Right renal cortex interstitium (tissue), 3 donors: Measurements from ENCODE around the gene CYBRD1. TPM values are rescaled to one million over a fixed set of nuclear protein-coding genes. Genes with fewer than 3 reads are reported as not detected.
"Not testable (repeated sequence)": the region's sequence is repeated elsewhere in the genome, so short reads cannot be mapped to it uniquely, and the experiment has no call there.

ENCODE experiments used
- DNase-seq, 3 donors: peaks; one replicate each; pipeline ENCODE4 v3.0.0-alpha.2; 2013; ENCODE audit warnings: low read depth in 3 of 3, low spot score in 2 of 3
- polyA plus RNA-seq, 3 donors: library from polyadenylated mRNA; unstranded; fragments of 120-200 nt; gene quantifications; one replicate each; pipeline ENCODE4 v1.2.1, GENCODE V29; 2013; ENCODE audit not compliant: insufficient read length in 3 of 3

The CYBRD1 gene
- 10 to 100 TPM; 39.3 to 46.7 (median 46.4) TPM for polyA plus RNA-seq

GRCh38 chr2:171522052-171522787 is at the start of gene CYBRD1:
Gene CYBRD1, plus strand, starts transcription at chr2:171522474. Its CDS starts 72 bp downstream, at chr2:171522546.
- peak; percentile 29 to 37 (median 33) for DNase-seq

DNA sequence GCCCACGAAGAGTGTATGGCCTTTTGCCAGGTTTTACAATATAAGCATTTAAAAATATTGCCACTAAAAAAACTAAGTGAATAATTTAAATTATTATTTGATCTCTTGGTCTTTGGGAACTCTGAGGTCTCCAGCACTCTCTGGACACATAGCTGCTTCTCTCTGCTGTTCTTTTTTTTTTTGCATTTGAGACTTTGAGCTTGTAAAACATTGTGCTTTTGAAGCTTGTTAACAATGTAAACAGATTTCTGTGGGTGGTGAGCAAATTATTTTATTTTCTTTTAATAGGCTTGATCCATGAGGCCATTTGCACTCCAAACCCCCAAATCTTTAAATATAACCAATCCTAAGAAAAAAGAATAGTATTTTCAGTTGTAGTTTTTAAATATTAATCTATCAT is 46.3 kb upstream of the CYBRD1 start:
- no peak for DNase-seq

GRCh38 chr2:171478345-171478744 is 43.9 kb upstream of the CYBRD1 start:
- no peak for DNase-seq

DNA sequence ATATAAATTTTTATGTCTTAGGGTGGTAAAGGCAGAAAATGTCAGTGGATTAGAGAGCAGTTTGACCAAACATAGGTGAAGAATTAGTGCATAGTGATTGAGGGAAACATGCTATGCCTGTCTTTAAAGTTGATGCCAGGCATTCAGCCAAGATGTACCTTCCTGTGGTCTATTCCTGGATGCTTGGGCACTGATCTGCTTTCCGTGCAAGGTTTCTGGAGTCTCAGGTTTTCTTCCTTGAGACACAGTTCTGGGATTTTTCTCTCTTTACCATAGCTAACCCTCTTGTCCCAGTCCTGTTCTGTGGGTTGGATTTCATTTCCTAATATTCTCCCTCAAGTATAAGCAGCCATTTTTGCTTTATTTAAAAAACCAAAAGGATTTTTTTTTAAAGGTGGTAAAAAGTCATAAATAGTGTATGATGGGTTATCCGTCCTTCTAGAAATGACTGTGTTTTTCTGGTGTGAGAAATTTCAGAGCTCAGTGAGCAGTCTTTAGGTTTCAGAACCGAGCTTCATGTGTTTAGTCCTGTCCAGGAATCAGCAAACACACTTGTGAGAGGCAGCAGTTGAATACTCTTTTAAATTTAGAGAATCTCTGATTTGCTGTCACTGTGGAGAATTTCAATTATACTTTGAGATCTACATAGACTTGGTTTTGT is 43.0 kb upstream of the CYBRD1 start:
- DNase-seq: no peak

- peak; percentile 25 to 52 (median 39) for DNase-seq
Measured at GRCh38 chr2:171480908-171481307, 41.4 kb upstream of the CYBRD1 start.

- DNase-seq: no peak
Measured at GRCh38 chr2:171482308-171482707, 40.0 kb upstream of the CYBRD1 start.

DNA sequence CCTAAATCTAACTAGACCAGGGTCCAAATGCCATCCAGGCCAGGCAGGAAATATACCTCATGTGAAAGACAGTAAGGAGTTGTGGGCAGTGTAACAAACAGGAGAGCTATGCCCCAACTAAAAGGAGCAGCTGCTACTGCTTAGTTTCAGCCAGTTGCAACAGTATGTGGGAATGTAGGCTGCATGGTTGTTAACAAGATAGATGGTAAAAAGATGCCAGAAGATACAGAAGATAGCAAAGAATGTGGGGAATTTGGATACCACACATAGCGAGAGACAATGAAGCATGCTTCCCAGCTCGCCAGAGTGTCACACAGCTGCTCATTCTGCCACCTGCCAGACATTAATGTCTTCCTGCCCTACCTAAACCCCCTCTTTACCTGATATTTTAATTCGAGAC is 39.4 kb upstream of the CYBRD1 start:
- peak in 2 of 3 donors; percentile 18 to 19 for DNase-seq

- no peak for DNase-seq
Measured at GRCh38 chr2:171483793-171484192, 38.5 kb upstream of the CYBRD1 start.

GRCh38 chr2:171485116-171485515 is 37.2 kb upstream of the CYBRD1 start:
- no peak for DNase-seq

GRCh38 chr2:171487201-171487600 is 35.1 kb upstream of the CYBRD1 start:
- no peak for DNase-seq

- no peak for DNase-seq
Measured at GRCh38 chr2:171487803-171488259, 34.4 kb upstream of the CYBRD1 start.

- no peak for DNase-seq
Measured at GRCh38 chr2:171490577-171490976, 31.7 kb upstream of the CYBRD1 start.

- DNase-seq: no peak
Measured at GRCh38 chr2:171491292-171491691, 31.0 kb upstream of the CYBRD1 start.

DNA sequence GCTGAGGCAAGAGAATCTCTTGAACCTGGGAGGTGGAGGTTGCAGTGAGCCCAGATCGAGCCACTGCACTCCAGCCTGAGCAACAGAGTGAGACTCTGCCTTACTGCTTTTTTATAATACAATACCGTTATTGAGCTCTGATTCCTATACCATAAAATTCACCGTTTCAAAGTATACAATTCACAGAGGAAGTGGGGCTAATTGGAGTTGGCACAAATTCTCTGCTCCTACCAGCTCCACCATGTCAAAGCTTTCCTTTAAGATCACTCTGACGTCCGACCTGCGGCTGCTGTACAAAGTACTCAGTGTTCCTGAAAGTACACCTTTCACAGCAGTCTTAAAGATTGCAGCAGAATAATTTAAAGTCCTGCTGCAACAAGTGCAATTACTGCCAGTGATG is 29.6 kb upstream of the CYBRD1 start:
- no peak for DNase-seq

- not testable (repeated sequence) for DNase-seq
Measured at GRCh38 chr2:171497664-171498063, 24.6 kb upstream of the CYBRD1 start.

DNA sequence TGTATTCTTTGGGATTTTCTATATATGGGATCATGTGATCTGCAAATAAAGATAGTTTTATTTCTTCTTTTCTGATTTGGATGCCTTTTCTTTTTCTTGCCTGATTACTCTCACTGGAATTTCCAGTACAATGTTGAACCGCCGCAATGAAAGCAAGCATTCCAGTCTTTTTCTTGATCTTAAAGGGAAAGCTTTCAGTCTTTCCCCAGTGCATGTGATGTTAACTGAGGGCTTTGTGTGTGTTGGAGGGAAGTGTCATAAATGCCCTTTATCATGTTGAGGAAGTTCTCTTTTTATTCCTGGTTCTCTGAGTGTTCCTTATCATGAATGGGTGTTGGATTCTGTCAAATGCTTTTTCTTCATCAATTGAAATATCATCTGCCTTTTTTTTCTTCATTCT is 16.9 kb upstream of the CYBRD1 start:
- no peak for DNase-seq

- DNase-seq: no peak
Measured at GRCh38 chr2:171509945-171510731, 12.1 kb upstream of the CYBRD1 start.

- DNase-seq: no peak
Measured at GRCh38 chr2:171512014-171512413, 10.3 kb upstream of the CYBRD1 start.

- no peak for DNase-seq
Measured at GRCh38 chr2:171512683-171513195, 9.5 kb upstream of the CYBRD1 start.

GRCh38 chr2:171513719-171514160 is 8.5 kb upstream of the CYBRD1 start:
- DNase-seq: no peak
